NCI-H526 treated with DMSO at 0.1 percent for 48 hours (cell line): ENCODE data around the gene PHF24.
"Not testable (repeated sequence)": the region's sequence is repeated elsewhere in the genome, so short reads cannot be mapped to it uniquely, and the experiment has no call there.

ENCODE experiments used
- DNase-seq: peaks from one replicate; lab custom pipeline; 2025; lab: John Stamatoyannopoulos, UW

PHF24 gene

DNA sequence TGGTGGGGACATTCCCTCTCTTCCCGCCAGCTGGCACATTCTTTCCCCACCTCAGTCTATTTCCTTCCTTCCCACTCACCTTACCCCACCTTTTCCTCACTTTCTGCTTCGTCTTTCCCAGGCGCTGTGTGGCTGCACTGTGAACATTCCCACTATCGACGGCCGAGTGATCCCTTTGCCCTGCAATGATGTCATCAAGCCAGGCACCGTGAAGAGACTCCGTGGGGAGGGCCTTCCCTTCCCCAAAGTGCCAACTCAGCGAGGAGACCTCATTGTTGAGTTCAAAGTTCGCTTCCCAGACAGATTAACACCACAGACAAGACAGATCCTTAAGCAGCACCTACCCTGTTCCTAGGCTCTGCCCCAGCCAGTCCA, 38.8 kb downstream of the PHF24 start:
- DNase-seq: no peak

DNA sequence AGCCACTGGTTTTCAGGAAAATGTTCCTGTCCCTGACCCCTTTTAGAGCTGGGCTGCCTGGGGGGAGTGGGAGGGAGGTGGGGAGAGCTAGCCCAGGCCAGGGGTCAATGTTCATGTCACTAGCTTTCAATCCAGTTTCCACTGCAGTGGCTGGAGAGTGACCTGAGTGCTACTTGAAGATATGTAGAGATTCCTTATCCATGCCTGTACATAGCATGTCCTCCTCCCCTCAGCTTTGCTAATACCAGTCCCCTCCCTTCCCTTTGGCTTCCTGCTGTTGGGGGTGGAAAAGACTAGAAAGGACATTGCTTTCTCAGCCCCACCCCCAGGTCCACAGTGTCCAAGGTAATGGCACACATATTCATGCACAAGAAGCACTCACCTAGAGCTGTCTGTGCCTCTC, 39.3 kb downstream of the PHF24 start:
- DNase-seq: no peak

DNA sequence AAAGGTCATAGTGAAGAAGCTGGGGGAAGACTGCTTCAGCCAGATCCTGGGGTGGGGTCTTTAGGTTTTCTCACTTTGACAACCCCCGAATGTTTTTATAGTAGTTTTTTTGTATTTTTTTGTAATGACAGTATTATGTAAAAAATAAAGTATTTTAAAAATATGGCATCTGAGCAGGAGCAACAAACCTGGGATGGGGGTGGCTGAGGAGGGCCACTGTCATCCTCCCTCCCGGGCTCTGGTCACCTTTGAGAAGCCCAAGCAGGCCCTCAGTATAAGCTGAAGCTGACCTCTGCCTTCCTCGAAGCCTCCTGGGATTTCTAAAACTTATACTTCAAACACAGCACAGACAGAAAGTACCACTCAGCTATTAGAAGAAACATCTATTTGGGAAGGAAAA, 40.2 kb downstream of the PHF24 start:
- DNase-seq: no peak

DNA sequence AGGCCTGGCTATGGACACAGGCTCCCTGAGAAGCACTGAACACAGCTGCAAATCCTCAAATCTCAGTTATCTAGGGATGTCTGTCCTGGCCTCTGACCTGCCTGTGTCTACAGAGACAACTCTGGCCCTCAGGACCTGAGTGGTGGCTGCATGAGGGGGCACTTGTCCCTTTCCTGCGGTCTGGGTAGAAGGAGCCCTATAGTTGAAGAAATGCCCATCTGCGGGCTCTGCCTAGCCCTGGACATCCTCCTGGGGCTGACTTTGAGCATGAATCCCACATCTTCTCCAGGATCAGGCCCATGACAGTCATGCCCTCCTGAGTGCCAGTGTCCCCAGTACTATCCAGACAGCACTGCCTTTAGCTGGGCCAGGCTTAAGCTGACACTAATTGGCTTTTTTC, 41.5 kb downstream of the PHF24 start:
- no peak for DNase-seq

DNA sequence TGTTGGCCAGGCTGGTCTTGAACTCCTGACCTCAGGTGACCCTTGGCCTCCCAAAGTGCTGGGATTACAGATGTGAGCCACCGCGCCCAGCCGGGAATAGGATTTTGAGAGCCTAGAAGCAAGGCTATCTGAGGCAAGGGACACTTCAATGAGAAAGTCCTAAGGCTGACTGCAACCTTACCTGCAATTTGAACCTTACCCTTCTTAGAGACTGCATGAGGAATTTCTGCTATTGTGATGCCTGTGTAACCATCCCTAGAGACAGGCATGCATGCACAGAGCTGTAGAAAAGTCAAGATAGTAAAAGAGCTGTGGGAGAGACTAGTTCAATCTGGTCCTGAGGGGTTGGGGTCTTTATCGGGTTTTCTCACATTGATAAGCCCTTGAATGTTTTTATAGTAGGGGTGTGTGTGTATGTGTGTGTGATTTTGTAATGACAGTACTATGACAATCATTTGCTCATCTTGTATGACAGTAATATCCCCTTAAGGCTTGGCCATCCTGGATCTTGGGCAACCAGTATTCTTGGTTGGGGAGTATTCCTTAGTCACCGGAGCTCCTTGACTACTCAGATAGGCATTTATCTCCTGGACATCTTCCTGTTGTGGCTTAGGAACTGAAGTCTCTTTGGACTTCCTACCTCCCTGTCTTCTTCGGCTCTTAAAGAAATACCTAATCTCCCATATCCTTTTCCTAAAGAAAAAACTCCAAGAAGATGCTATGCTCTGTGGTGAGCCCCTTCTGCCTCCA, 42.6 kb downstream of the PHF24 start:
- DNase-seq: no peak

DNA sequence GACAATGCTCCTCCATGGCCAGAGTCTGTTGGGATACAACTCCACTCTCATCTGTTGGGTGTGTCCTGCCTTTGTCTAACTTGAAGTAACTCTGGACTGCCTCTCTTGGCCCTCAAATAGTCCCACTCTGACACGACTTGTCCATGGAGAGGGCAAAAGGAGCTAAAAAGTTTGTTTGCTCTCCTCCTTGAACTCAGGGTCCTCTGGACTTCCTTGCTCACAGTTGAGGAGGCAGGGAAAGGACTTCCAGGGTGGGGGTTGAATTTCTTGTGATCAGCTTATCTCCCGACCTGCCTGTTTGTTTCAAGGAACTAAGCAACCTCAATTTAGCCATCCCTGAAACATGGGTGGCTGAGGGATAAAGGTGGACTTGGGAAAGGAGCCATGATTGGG, 43.2 kb downstream of the PHF24 start:
- DNase-seq: no peak

DNA sequence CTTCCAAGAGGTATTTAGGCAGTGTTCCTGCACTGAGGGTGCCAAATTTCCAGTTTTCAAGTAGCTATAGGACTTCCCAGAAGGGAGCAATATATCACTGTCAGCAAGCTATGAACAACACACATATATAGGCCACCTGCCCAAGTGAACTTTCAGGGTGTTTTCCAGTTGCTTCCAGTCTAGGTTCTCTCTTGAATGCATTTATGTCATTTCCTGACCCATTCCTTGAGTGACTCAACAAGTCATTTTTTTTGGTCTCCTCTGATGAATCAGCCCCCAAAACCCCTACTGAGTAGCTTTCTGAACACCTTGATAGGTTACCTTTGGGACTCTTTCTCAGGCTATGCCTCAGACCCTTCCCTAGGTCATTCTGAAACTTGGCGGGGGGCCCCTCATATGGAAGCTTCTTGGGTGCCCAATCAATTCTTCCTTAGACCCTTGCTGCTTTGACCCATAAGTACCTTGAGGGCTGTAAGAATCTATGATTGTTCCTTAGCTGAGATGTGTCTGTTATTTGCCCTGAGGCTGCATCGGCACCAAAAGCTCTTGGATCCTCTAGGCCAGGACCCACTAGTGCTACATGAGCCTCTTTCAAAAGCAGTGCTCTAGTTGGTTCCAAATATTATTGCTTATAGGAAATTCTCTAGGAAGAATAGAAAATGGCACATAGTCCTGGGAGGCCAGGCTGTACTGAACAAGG, 43.9 kb downstream of the PHF24 start:
- no peak for DNase-seq

DNA sequence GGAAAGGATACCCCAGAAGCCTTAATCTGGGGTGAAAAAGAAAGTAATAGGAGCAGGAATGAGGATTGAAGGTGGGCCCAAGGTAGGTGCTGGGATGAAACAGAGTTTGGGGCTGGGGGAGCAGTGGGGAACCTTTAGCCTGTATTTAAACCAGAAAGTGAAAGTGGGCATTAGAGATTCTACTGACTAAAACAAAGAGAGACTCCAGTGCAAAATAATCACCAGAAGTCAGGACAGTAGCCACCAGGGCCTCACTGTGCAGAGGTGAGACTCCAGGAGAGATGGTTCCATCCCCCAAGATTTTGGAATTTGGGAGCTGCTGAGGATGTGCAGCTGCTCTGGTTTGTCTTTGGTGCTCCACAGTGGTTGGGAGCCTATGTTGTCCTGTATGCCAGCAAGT, 44.5 kb downstream of the PHF24 start:
- no peak for DNase-seq

DNA sequence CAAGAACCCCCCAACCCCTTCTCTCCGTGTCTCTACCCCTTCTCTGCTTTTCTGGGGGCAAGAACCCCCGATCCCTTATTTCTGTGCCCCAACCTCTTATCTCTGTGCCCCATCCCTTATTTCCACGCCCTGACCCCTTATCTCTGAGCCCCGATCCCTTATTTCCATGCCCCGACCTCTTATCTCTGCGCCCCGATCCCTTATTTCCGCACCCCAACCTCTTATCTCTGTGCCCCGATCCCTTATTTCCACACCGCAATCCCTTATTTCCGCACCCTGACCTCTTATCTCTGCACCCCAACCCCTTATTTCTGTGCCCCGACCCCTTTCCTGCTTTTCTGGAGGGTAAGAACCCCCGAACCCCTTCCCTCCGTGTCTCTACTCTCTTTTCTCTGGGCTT, 46.2 kb downstream of the PHF24 start:
- not testable (repeated sequence) for DNase-seq

DNA sequence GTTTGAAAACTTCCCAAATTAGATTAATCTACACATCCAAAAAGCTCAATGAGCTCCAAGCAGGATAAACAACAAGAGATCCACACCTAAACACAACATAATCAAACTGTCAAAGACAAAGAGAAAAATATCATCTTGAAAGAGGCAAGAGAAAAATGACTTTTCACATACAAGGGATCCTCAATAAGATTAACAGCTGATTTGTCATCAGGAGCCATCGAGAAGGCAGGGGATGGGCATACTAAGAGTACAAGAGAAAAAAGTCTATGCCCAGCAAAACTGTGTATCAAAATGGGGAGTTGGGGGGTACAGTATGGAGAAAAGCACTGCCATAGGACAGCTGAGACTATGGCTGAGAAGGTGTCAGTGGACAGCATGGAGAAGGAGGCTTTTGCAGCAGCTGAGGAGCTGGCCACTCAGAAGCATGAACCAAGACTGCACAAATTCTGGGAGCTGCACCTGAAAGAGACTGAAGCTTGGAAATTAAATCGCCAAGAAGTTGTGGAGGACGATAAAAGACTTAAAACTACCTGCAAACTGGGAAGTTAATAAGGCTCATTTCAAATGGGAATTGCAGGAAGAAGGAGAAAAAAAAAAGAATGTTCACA, 52.4 kb downstream of the PHF24 start:
- no peak for DNase-seq

DNA sequence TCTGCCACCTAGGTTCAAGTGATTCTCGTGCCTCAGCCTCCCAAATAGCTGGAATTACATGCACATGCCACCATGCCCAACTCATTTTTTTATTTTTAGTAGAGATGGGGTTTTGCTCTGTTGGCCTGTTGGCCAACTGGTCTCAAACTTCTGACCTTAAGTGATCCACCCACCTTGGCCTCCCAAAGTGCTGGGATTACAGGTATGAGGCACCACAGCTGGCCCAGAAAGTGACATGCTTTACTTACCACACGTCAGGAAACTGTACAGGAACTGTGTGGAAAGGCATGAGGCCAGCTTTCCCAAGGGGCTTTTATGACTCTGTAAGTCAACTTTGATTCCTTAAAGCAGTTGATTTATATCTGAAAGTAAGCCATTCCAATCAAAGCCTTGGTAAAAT, 56.4 kb downstream of the PHF24 start:
- no peak for DNase-seq

DNA sequence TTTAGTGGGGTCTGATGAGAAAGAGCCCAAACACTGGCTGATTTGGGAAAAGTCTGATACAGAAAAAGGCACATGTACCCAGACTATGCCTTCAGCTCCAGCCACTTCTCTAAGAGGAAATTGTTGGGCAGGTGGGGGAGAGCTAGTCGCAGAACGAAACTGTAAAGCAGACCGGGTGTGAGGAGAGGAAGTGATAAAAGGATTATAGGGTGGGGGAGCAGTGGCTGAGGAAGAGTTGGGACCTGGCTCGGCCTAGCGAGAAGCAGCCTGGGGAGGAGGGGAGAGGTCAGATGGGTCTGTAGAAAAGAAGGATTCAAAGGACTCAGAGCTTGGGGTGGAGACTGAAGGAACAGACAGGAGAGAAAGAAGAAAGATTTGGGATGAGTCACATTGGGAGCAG, 65.4 kb downstream of the PHF24 start:
- DNase-seq: not testable (repeated sequence)

DNA sequence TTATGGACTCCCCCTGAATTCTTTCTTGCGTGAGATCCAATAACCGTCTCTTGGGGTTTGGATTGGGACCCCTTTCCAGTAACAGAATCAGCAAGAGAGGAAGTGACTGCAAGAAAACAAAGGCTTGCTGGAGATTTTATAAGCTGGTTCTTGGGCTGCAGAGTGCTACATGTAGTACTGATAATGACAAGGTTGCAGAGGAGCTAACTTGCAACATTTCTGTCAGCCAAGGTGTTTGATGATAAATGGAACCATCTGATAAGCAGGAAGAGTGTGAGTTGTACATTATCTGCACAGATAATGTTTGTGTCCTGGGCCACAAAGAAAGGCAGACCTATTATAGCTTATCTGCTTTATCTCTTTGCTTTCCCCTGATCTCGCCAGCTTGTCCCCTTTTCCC, 68.6 kb downstream of the PHF24 start:
- DNase-seq: no peak

DNA sequence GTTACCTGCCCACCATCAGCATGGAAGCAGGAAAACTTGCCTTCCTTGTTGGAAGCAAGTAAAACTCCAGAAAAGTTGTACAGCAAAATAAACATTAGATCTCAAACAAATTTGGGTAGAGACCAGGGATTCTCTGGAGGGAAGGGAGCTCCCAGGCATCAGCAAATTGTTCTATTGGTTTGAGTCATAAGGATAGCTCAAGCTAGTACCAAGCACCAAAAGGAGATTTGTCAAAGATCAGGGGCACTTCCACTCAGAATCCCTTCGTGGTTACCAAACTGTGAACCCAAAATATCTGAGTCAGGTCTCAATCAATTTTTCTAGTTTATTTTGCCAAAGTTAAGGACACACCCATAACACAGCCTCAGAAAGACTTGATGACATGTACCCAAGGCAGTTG, 69.3 kb downstream of the PHF24 start:
- no peak for DNase-seq

DNA sequence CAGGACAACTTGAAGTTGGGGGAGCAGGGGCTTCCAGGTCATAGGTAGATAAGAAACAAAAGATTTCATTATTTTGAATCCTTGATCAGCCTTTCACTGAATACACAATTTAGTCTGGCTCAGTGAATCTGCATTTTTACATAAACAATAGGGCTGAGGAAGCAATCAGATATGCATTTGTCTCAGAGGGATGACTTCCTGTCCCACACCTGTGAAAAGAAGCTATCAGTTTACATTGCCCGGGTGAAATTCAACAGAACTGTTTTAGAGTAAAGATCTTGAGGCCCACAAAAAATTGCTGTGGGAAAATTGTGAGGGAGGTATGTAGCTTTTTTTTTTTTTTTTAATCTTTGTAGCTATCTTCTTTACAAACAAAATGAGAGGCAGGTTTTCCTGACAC, 69.8 kb downstream of the PHF24 start:
- DNase-seq: no peak

DNA sequence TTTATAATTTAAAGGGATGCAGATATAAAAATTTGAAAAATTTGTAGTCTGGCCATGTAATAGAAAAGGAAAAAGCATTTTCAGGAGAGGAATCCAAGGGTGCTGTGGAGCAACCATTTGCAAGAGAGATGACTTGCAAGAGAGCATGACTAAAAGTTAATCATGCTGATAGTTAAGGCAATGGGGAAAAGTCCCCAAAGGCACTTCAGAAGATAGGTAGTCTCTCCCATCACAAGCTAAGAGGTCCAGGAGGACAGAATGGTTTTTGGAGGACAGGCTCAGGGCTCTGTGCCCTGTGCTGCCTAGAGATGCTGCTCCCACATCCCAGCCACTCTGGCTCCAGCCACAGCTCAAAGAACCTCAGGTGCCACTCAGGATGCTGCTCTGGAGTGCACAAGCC, 70.3 kb downstream of the PHF24 start:
- DNase-seq: no peak

DNA sequence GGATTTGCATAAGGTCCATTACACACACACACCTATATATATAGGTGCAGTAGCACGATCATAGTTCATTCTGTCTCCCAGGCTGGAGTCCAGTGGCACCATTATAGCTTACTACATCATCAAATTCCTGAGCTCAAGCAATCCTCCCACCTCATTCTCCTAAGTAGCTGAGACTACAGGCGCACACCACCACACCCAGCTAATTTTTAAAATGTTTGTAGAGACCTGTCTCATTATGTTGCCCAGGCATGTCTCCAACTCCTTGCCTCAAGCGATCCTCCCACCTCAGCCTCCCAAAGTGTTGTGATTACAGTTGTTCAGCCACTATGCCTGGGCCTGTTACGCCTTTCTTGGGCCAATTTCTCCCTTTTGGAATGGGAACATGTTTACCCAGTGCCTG, 71.2 kb downstream of the PHF24 start:
- no peak for DNase-seq

DNA sequence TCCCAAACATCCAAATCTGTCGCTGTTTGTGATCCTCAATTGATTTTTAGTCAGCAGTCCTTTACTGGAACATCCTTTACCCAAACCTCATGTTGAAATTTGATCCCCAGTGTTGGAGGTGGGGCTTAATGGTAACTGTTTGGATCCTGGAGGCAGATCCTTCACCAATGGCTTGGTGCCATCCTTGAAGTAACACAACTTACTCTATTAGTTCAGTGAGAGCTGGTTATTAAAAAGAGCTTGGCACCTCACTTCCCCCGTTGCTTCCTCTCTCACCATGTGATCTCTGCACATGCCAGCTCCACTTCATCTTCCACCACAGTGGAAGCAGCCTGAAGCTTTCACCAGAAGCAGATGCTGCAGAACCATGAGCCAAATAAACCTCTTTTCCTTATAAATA, 71.8 kb downstream of the PHF24 start:
- DNase-seq: no peak
